IMR-90 (cell line): Measurements from ENCODE around the gene KRTAP4-2. TPM values are rescaled to one million over a fixed set of nuclear protein-coding genes. Genes with fewer than 3 reads are reported as not detected.
"Not testable (repeated sequence)": the region's sequence is repeated elsewhere in the genome, so short reads cannot be mapped to it uniquely, and the experiment has no call there.

Source experiments
- ATAC-seq: fragments of 200-7000 bp; cut with Tn5 transposase; 2 replicates; pipeline ENCODE4 v1.9.1; 2020; ENCODE audit warnings: low read depth, mild to moderate bottlenecking, moderate library complexity
- BruUV-seq: library from RNA; stranded (reverse); fragments of 400-500 nt; replicated peaks from 2 replicates; lab custom pipeline; 2021; lab: Mats Ljungman, UMichigan
- CTCF ChIA-PET: fragments of 300-600 bp; formaldehyde crosslinking; extraction: SDS; loops from one replicate; lab custom pipeline; 2021; ENCODE audit warnings: antibody characterized with exemption; lab: Yijun Ruan, JAX
- POLR2A ChIA-PET: fragments of 300-600 bp; sonication (Branson Sonifier 250); formaldehyde crosslinking; loops from one replicate; lab custom pipeline; 2022; ENCODE audit warnings: antibody characterized with exemption; ENCODE audit not compliant: unreplicated experiment; lab: Charles Lee
- DNase-seq: peaks from one replicate; pipeline ENCODE4 v3.0.0; 2013
- H2AFZ ChIP-seq: replicated peaks from 2 replicates; pipeline ENCODE3; 2013; ENCODE audit warnings: low read length, mild to moderate bottlenecking; ENCODE audit not compliant: poor library complexity
- H2AK5ac ChIP-seq: 2 replicates; pipeline ENCODE4 v1.6.1; 2013; ENCODE audit warnings: low read depth, low read length, inconsistent platforms
- H2AK9ac ChIP-seq: replicated peaks from 2 replicates; pipeline ENCODE3; 2013; ENCODE audit warnings: mild to moderate bottlenecking, low read depth, low read length, moderate library complexity; ENCODE audit not compliant: poor library complexity
- H2BK120ac ChIP-seq: 2 replicates; pipeline ENCODE4 v1.6.1; 2013; ENCODE audit warnings: low read depth, low read length, inconsistent platforms
- H2BK15ac ChIP-seq: 3 replicates; pipeline ENCODE4 v1.6.1; 2013; ENCODE audit warnings: low read depth, low read length, inconsistent platforms
- H2BK20ac ChIP-seq: 2 replicates; pipeline ENCODE4 v1.6.1; 2013; ENCODE audit warnings: low read depth, mild to moderate bottlenecking, inconsistent platforms, low read length, moderate library complexity
- H2BK5ac ChIP-seq: 2 replicates; pipeline ENCODE4 v1.6.1; 2013; ENCODE audit warnings: mild to moderate bottlenecking, low read depth, low read length, inconsistent platforms; ENCODE audit not compliant: poor library complexity, severe bottlenecking
- H3K14ac ChIP-seq: replicated peaks from 2 replicates; pipeline ENCODE4 v1.6.1; 2013; ENCODE audit warnings: low read depth, low read length, inconsistent platforms
- H3K18ac ChIP-seq: 2 replicates; pipeline ENCODE4 v1.6.1; 2013; ENCODE audit warnings: low read depth, low read length, control low read depth
- H3K23ac ChIP-seq: 2 replicates; pipeline ENCODE4 v1.6.1; 2013; ENCODE audit warnings: low read depth, low read length, inconsistent platforms
- H3K27ac ChIP-seq: 2 replicates; pipeline ENCODE4 v1.5.1; 2013; ENCODE audit warnings: mild to moderate bottlenecking, control low read depth, low read length; ENCODE audit not compliant: insufficient read depth
- H3K27me3 ChIP-seq: 2 replicates; pipeline ENCODE4 v1.6.1; 2013; ENCODE audit warnings: low read length; ENCODE audit not compliant: control insufficient read depth, insufficient read depth
- H3K36me3 ChIP-seq: 2 replicates; pipeline ENCODE4 v1.6.1; 2013; ENCODE audit warnings: low read length, mixed read lengths; ENCODE audit not compliant: control insufficient read depth, insufficient read depth
- H3K4ac ChIP-seq: 2 replicates; pipeline ENCODE4 v1.6.1; 2013; ENCODE audit warnings: low read depth, low read length, inconsistent platforms
- H3K4me1 ChIP-seq: 2 replicates; pipeline ENCODE4 v1.6.1; 2013; ENCODE audit warnings: low read length, mixed read lengths; ENCODE audit not compliant: control insufficient read depth, insufficient read depth
- H3K4me2 ChIP-seq: 2 replicates; pipeline ENCODE4 v1.6.1; 2013; ENCODE audit warnings: low read depth, mild to moderate bottlenecking, control low read depth, low read length, moderate library complexity
- H3K4me3 ChIP-seq: 2 replicates; pipeline ENCODE4 v1.5.1; 2013; ENCODE audit warnings: low read depth, mild to moderate bottlenecking, control low read depth, low read length, moderate library complexity; ENCODE audit not compliant: insufficient read depth
- H3K56ac ChIP-seq: 2 replicates; pipeline ENCODE4 v1.6.1; 2013; ENCODE audit warnings: low read length, inconsistent platforms; ENCODE audit not compliant: insufficient read depth; ENCODE audit errors: extremely low read depth
- H3K79me1 ChIP-seq, 2 experiments: 2 replicates each; pipeline ENCODE4 v1.6.1; 2013; ENCODE audit warnings: low read length in 2 of 2, inconsistent platforms in 1 of 2, low read depth in 1 of 2
- H3K9ac ChIP-seq: 2 replicates; pipeline ENCODE4 v1.6.1; 2013; ENCODE audit warnings: low read depth, low read length, control low read depth
- H3K9me1 ChIP-seq: 2 replicates; pipeline ENCODE4 v1.6.1; 2013; ENCODE audit warnings: low read length, inconsistent platforms; ENCODE audit not compliant: insufficient read depth
- H3K9me3 ChIP-seq: 2 replicates; pipeline ENCODE4 v1.6.1; 2013; ENCODE audit warnings: low read length; ENCODE audit not compliant: control insufficient read depth, insufficient read depth
- H4K20me1 ChIP-seq: 2 replicates; pipeline ENCODE4 v1.6.1; 2013; ENCODE audit warnings: low read length, inconsistent platforms; ENCODE audit not compliant: insufficient read depth
- H4K5ac ChIP-seq: 2 replicates; pipeline ENCODE4 v1.6.1; 2013; ENCODE audit warnings: mild to moderate bottlenecking, low read depth, low read length, control low read depth
- H4K8ac ChIP-seq, 2 experiments: 2 replicates each; pipeline ENCODE4 v1.6.1; 2013; ENCODE audit warnings: low read depth in 2 of 2, low read length in 2 of 2, control low read depth in 1 of 2, inconsistent platforms in 1 of 2
- H4K91ac ChIP-seq: 2 replicates; pipeline ENCODE4 v1.6.1; 2013; ENCODE audit warnings: low read depth, low read length, inconsistent platforms; ENCODE audit not compliant: insufficient read depth
- BHLHE40 ChIP-seq: fragments of 150-350 bp; IDR thresholded peaks from 2 replicates; pipeline ENCODE4 v1.6.1; 2016; ENCODE audit warnings: mild to moderate bottlenecking, low read depth, low read length
- RAD21 ChIP-seq: IDR thresholded peaks from 2 replicates; pipeline ENCODE4 v1.6.1; 2012; ENCODE audit warnings: low read length, improper control_type of control experiment
- RFX5 ChIP-seq: IDR thresholded peaks from 2 replicates; pipeline ENCODE4 v1.8.0; 2012; ENCODE audit warnings: low read depth, mild to moderate bottlenecking, low read length, moderate library complexity
- WGBS, 2 experiments: methylation state at CpG; one replicate each; pipeline versions ENCODE4 v1.1.5 to v1.1.7; 2013; ENCODE audit warnings: missing lambda C conversion rate in 2 of 2; ENCODE audit not compliant: insufficient read length in 1 of 2; ENCODE audit errors: extremely low coverage in 2 of 2; 5-methylcytosine and 5-hydroxymethylcytosine counted together
- dilution Hi-C: fragments of 300-500 bp; cut with HindIII; formaldehyde crosslinking; loops from one replicate; pipeline ENCODE4 v1.14.3; 2018; ENCODE audit warnings: low sequenced_read_pairs; ENCODE audit not compliant: unreplicated experiment
- in situ Hi-C: fragments of 300-500 bp; cut with MboI; formaldehyde crosslinking; loops from 3 replicates; pipeline ENCODE4 v1.14.3; 2019; ENCODE audit warnings: low sequenced_read_pairs, inconsistent platforms, mixed read lengths
- intact Hi-C: fragments of 100-400 bp; cut with micrococcal nuclease; formaldehyde crosslinking; loops from 2 replicates; pipeline ENCODE4 v1.10.0; 2022
- polyA plus RNA-seq, 3 experiments: library from polyadenylated mRNA; depleted of rRNA; stranded (reverse); fragments of >200 nt; gene quantifications; 2 replicates each; pipeline ENCODE4 v1.2.3, GENCODE V29; 2012; ENCODE audit warnings: low replicate concordance in 1 of 3
- total RNA-seq: library from RNA; depleted of rRNA; stranded (reverse); fragments of >200 nt; gene quantifications from 2 replicates; pipeline ENCODE4 v1.2.3, GENCODE V29; 2012
- TF ChIP-seq, protein P1 (sequence below): fragments of 150-350 bp; IDR thresholded peaks from 2 replicates; pipeline ENCODE4 v1.6.1; 2017; ENCODE audit warnings: mild to moderate bottlenecking, antibody characterized with exemption, low read length, low read depth

The KRTAP4-2 gene
- total and polyA plus RNA-seq, 2 of the 4 experiments (the other 2 are of a cell fraction): not detected

DNA sequence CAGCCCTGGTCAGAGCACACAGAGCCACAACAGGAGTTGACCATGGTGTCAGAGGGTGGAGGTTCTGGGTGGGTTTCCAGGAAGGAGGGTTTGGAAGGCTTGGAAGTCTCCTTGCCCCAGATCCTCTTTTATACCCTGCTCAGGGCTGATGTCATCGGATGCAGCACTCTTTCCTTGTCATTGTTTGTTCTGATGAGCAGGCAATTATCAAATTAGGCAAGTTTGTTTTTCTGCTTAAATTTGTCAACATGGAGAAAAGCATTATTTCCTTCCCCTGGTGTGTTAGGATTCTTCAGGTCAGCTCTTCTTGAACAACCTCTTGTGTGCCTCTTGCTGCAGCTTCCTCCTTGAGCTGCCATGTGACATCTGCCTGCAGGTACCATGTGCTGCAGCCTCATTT is 17.4 kb downstream of the KRTAP4-2 start, which contains the start of gene KRTAP4-4:
Gene KRTAP4-4 (minus strand): TSS at position 101 of the 400 bp plus-strand sequence. CDS start 57 bp downstream, at position 44.
- H3K9me1 ChIP-seq: no peaks in the 10 kb centered on the region
- in situ Hi-C loops: no loop called here
- H4K91ac ChIP-seq: no peak within 1 kb of the TSS
- no peak within 1 kb of the TSS for H3K27ac ChIP-seq
- no peaks in the 10 kb centered on the region for H3K9me3 ChIP-seq
- H2BK120ac ChIP-seq: no peak within 1 kb of the TSS
- DNase-seq: no peak
- H3K4ac ChIP-seq: no peak within 1 kb of the TSS
- H3K4me2 ChIP-seq: no peak within 1 kb of the TSS
- no peaks in the 10 kb centered on the region for H3K4me1 ChIP-seq
- H2AK5ac ChIP-seq: peak within 1 kb of the TSS; percentile 26; the same call in 1 of the 2 replicates
- no peaks in the 10 kb centered on the region; the same call in 1 of the 2 replicates for H3K27me3 ChIP-seq
- H3K79me1 ChIP-seq: no peaks in the 10 kb centered on the region
- no peaks in the 10 kb centered on the region for H3K36me3 ChIP-seq
- TF ChIP-seq, protein P1, sequence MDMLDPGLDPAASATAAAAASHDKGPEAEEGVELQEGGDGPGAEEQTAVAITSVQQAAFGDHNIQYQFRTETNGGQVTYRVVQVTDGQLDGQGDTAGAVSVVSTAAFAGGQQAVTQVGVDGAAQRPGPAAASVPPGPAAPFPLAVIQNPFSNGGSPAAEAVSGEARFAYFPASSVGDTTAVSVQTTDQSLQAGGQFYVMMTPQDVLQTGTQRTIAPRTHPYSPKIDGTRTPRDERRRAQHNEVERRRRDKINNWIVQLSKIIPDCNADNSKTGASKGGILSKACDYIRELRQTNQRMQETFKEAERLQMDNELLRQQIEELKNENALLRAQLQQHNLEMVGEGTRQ: no peak
- TF ChIP-seq BHLHE40 (no peak), RAD21 (no peak), RFX5 (no peak)
- no peaks in the 10 kb centered on the region for H4K20me1 ChIP-seq
- dilution Hi-C loops: no loop called here
- H2BK20ac ChIP-seq: no peak within 1 kb of the TSS
- no peak within 1 kb of the TSS for H4K5ac ChIP-seq
- H4K8ac ChIP-seq: no peak within 1 kb of the TSS
- no peak within 1 kb of the TSS for H3K4me3 ChIP-seq
- H2AFZ ChIP-seq: no peak within 1 kb of the TSS
- H3K14ac ChIP-seq: no peak within 1 kb of the TSS
- H3K18ac ChIP-seq: no peak within 1 kb of the TSS
- POLR2A ChIA-PET: no interaction called here
- no peak within 1 kb of the TSS for H2AK9ac ChIP-seq
- BruUV-seq: no TSS peak
- H2BK5ac ChIP-seq: no peak within 1 kb of the TSS
- H3K23ac ChIP-seq: no peak within 1 kb of the TSS
- WGBS, 2 experiments: no CpG with 5 or more reads among the region's 1 CpG
- no peak within 1 kb of the TSS for H2BK15ac ChIP-seq
- H3K56ac ChIP-seq: no peak within 1 kb of the TSS
- intact Hi-C loops: no loop called here
- ATAC-seq: no peak
- CTCF ChIA-PET: no interaction called here
- no peak within 1 kb of the TSS for H3K9ac ChIP-seq

GRCh38 chr17:41160190-41160589 is 17.8 kb downstream of the KRTAP4-2 start:
- H3K14ac ChIP-seq, H3K27ac ChIP-seq, dilution Hi-C loops, H3K4me2 ChIP-seq, H2BK120ac ChIP-seq, in situ Hi-C loops, H3K9me3 ChIP-seq, H3K18ac ChIP-seq, H4K5ac ChIP-seq, intact Hi-C loops, H3K4ac ChIP-seq, H3K56ac ChIP-seq, H3K9me1 ChIP-seq, H3K4me1 ChIP-seq, H2AK5ac ChIP-seq, H2AK9ac ChIP-seq, H3K4me3 ChIP-seq, H2BK20ac ChIP-seq, H3K23ac ChIP-seq, H2BK5ac ChIP-seq, H3K79me1 ChIP-seq, POLR2A ChIA-PET, H3K9ac ChIP-seq, CTCF ChIA-PET, ATAC-seq, H4K8ac ChIP-seq, BruUV-seq, H3K36me3 ChIP-seq, H4K20me1 ChIP-seq, DNase-seq, H2AFZ ChIP-seq, H4K91ac ChIP-seq, H3K27me3 ChIP-seq, H2BK15ac ChIP-seq: not testable (repeated sequence)
- 92% methylated on average over 2 of the region's 3 CpGs; no CpG with 5 or more reads in 1 of the 2 experiments for WGBS, 2 experiments
